KBM-7 (cell line): ENCODE measurements around the gene DDX20.
"Not testable (repeated sequence)": the region's sequence is repeated elsewhere in the genome, so short reads cannot be mapped to it uniquely, and the experiment has no call there.

Experiments used
- DNase-seq: peaks from one replicate; pipeline ENCODE4 v3.0.0-alpha.2; 2015
- in situ Hi-C: fragments of 300-500 bp; cut with MboI; formaldehyde crosslinking; loops from 2 replicates; pipeline ENCODE4 v1.14.3; 2020; ENCODE audit warnings: low sequenced_read_pairs, low pct_unique_long_range_greater_than_20kb, mixed read lengths

The DDX20 gene

GRCh38 chr1:111731956-111732355 lies 23.7 kb upstream of the DDX20 start:
- in situ Hi-C loops, result no loop called here

DNA sequence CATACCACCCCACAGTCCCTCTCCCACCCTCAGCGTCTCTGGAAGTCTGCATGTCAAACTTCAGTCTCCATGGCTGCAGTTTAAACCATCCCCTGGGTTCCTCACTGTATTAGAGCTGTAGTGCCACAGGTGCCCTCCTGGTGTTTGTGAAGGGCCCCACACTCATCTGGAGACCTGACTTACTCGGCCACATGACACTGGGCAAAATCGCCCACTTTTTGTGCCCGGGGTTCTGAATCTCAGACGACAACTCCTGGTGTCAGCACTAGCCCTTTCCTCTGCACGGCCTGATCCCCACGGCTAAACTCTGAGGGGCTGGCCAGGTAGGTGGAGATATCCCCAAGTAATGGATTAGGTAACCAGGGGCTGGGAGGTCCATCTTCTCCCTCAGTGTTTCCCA lies 23.0 kb upstream of the DDX20 start:
- DNase-seq, result no peak

More at GRCh38 chr1:111731956-111732355, 23.7 kb upstream of the DDX20 start:
- DNase-seq, result no peak

DNA sequence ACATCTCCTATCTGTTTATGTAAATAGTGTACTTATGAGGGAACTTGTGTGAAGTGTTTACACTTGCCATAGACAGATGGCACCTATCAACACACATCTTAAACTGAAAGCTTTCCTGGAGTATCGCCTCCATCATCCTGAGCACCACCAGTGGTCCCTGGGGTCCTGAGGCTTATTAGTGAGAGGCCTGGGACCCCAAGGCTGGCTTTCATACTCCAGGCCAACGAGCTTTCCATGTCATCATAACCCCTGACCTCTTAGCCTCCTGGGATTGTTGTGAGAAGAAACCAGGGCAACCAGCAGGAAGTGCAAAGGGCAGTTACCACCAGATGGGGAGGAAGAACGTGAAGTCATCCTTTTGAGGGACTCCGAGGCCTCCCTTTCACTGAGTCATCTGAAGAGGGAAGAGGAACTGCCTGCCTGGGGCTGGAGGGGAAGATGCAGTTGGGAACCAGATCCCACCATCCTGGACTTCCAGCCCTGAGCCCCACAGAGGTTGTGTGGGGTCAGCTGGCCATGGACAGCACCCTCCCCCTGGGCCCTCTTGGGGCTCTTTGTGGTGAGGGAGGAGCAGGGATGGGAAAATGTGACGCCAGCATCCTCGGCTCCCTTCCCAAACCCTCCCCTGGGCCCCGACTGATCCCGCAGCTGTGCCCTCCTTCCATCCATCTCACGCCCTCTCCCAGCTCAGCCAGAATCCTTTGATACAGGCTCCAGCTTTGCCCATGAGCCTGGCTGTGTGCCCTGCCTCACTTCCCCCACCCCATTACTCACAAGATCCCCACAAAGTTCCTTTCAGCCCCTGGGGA lies 22.3 kb upstream of the DDX20 start:
- DNase-seq, result peak; percentile 82
- in situ Hi-C loops, result no loop called here

More for the DNA sequence above, 23.0 kb upstream of the DDX20 start:
- in situ Hi-C loops, result no loop called here

- in situ Hi-C loops, result no loop called here
Measured at GRCh38 chr1:111733992-111734341, 21.7 kb upstream of the DDX20 start.

GRCh38 chr1:111734426-111734825 lies 21.3 kb upstream of the DDX20 start:
- DNase-seq, result no peak
- in situ Hi-C loops, result no loop called here

More at GRCh38 chr1:111733992-111734341, 21.7 kb upstream of the DDX20 start:
- DNase-seq, result peak; percentile 69

- no peak for DNase-seq
- in situ Hi-C loops, result no loop called here
Measured at GRCh38 chr1:111734856-111735255, 20.8 kb upstream of the DDX20 start.

DNA sequence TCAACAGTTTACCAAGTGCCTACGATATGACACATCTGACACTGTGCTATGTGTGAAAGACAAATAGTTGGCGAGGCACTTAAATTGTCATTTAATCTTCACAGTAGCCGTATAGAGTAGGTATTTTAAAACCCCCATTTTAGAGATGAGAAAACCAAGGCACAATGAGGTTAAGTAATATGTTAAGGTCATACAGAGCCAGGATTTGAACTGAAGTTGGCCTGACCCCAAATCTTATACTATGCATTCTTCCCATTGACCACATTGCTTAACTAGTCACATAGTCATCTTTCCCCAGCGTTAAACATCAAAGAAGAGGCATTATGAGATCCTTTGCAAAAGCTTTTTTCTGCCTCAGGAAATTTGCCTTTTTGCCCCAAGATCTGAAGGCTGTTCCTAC lies 20.4 kb upstream of the DDX20 start:
- DNase-seq, result no peak
- in situ Hi-C loops, result no loop called here

DNA sequence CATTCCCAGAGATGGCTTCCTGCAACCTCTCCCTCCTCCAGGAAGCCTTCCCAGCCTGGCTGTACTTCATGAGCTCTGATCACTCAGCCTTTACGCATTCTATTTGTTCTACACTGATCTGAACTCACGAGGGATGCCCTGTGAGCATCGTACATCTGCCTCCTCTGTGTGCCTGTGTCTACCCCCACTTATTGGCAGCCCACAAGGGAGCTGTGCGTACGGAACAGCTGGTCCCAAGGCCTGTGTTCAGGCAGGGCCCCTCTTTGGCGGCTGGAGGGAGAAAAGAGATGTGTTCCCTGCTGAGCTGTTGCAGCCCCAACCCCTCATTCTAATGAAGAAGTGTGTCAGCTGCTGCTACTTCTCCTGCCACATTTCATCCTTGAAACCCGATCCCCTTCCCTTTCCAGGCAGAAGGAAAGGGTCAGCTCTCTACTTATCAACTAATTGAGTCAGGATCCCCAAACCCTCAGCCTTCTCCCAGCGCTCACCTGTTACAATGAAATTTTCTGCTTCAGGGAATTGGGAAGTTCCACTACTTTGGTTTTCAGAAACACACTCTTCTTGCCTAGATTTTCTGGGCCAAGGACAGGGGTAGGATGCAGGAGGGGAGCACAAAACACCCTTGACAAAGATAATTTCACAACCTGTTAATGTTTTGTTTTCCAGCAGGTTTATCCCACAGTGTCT lies 19.7 kb upstream of the DDX20 start:
- in situ Hi-C loops, result no loop called here
- DNase-seq, result no peak

- DNase-seq, result no peak
- in situ Hi-C loops, result no loop called here
Measured at GRCh38 chr1:111736548-111737215, 19.0 kb upstream of the DDX20 start.

- no peak for DNase-seq
- in situ Hi-C loops, result no loop called here
Measured at GRCh38 chr1:111737216-111738132, 18.2 kb upstream of the DDX20 start.

DNA sequence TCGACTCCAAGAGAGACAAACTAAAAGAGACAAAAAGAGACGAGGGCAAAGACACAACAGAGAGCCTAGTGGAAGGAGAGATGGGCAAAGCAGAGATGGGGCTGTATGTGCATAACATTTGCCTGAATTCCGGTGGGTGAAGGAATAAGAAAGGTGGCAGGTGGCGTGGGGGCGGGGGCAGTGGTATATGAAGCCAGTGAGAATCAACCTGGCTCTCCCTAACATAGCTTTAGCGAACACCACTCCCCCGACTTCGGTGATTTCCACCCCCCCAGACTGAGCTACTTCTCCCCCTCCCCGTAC lies 17.6 kb upstream of the DDX20 start:
- in situ Hi-C loops, result no loop called here
- no peak for DNase-seq

DNA sequence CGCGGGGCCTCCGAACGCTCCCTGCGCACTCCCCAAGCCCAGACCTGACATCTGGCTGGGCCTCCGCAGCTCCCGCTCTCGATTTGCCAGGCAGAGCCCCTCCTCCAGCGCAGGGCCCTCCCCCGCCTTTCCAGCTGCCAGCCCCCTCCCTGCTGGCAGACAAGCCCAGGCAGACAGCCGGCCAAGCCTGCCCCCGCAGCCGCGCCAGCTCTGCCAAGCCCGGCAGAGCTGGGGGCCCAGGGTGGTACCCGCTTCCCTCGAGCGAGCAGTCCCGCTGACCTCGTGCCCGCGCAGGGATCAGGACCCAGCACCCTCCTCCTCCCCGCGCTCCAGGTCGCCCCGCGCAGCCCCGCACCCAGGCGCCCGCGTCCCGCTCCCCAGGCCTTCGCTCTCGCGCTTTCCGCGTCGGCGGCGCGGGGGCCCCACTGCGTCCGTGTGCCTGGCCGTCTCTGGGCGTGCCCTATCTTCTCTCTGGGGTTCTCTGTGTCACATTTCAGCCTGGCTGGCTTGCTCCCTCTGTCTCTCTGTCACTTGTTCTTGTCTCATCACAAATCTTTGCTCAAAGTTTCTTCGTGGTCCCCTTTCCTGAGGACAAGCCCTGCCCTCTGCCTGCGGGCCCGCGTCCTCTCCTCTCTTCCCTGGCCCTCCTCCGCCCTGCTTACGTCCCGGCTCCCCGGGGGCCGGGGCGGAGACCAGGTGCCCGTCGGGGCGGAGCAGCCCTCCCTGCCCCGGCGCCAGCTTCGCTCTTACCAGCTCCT lies 17.1 kb upstream of the DDX20 start:
- in situ Hi-C loops, result no loop called here
- peak; percentile 87 for DNase-seq

DNA sequence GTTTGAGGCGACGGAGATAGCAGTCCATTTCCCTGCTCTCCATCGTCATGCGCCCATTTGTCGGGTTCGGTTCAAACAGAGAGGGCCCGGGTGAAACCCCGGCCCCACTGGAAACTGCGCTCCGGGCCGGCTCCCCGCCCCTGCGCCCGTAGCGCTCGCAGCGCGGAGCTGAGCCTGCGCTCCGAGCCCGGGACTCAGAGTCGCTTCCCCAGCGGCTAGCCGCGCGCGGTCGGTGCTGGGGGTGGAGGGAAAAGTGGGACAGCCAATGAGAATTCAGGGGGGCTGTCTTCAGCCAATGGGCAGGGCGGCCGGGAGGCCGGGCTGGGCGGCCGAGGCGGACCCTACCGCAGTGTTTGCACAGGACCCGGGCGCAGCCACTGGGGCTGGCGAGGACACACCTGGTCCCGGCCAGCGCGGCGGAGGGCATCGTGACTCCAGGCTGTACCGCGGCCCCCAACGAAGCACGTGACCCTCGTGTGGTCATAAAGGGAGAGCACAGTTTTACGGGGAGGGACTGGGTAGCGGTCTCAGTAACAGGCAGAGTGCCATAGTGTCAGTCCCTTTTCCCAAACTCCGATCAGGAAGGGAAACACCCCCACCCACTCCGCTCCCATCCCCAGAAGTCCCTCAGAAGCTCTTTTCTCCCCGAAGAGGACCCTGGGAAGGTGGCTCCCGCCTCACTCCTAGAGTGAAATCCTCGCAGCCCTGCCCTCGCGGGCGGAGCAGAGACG lies 16.3 kb upstream of the DDX20 start, which contains the start of gene INKA2:
Gene INKA2 (minus strand): TSS at position 202 of the 731 bp plus-strand sequence. CDS start 153 bp downstream, at position 49.
- in situ Hi-C loops, result no loop called here
- DNase-seq, result peak; percentile 92

DNA sequence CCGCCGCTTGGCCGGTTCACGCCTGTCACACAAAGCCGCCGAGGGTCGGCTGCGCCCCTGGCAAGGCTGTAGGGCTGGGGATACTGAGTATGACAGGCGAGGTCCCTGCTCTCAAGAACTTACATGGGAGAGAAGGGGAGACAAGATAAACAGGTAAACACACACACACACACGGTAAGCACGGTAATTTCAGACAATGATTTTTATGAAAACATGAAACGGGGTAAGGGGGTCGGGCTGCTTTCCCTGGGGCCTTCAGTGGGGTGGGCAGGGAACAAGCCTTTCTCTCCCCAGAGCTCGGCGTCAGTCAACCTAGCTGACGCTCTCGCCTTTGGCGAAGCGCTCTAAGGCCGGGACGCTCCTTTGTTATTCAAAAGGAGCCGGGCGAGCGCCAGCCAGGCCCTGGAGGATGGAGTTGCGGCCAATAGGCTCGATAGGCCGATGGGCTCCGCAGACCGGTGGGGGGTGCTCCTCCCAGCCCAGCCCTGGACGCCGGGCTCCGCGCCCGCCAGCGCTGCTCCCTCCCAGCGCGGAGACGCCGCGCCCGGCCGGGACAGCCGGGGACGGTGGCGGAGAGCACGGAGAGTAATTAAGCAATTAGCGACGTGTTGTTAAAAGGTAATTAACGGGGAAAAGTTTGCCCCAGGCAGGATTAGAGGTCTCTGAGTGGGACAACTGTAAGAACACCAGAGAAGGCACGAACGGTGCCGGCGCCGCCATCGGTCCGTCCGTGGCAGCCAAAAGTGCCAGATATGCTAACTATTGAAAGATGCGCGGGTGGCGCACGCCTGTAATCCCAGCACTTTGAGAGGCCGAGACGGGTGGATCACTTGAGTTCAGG lies 15.6 kb upstream of the DDX20 start:
- in situ Hi-C loops, result no loop called here
- no peak for DNase-seq

DNA sequence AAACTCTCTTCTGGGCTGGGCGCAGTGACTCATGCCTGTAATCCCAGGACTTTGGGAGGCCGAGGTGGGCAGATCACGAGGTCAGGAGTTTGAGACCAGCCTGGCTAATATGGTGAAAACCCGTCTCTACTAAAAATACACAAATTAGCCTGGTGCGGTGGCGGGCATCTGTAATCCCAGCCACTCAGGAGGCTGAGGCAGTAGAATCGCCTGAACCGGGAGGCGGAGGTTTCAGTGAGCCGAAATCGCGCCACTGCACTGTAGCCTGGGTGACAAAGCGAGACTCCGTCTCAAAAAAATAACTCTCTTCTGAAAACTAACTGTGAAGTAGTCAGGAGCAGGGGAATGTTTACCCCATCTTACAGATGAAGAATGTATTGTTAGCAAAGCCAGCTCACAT lies 13.4 kb upstream of the DDX20 start:
- in situ Hi-C loops, DNase-seq: not testable (repeated sequence)

- in situ Hi-C loops, result no loop called here
- DNase-seq, result no peak
Measured at GRCh38 chr1:111742938-111743549, 12.7 kb upstream of the DDX20 start.

DNA sequence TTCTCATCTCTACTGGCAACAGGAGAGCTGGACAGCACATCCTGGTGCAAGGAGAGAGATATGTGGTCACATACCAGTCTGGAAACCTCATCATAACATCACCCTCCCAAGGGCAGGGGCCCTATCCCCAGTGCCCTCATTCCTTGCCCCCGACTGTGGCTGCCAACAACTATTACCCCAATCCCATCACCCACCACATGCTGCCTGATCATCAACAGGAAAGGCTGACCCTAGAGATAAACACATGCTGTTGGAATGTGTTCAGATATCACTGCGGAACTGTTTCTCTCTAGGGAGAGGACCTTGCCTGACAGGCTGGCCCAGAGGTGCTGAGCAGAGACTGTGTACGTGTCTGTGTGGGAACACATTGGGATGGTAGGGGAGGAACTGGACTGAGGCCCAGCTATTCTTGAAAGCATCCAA lies 12.0 kb upstream of the DDX20 start:
- in situ Hi-C loops, result no loop called here
- no peak for DNase-seq
